BJ (cell line): ENCODE data around the gene SCN3A. TPM values are rescaled to one million over a fixed set of nuclear protein-coding genes. Genes with fewer than 3 reads are reported as not detected.

Experiments
- polyA plus RNA-seq: library from polyadenylated mRNA; depleted of rRNA; stranded (reverse); fragments of >200 nt; gene quantifications from 2 replicates; pipeline ENCODE4 v1.2.3, GENCODE V29; 2011; rRNA removed

The SCN3A gene
- polyA plus RNA-seq, 1 experiment: 0.78 TPM

Other genes starting within 250 kb of the SCN3A start
- gene SLC38A11, start 248.5 kb downstream of the SCN3A start, polyA plus RNA-seq: 59.2 and 89.4 TPM in 2 replicates
- 0.05 and 0.07 TPM in 2 replicates for gene SCN2A, start 35.4 kb upstream of the SCN3A start, polyA plus RNA-seq